DMS79 treated with DMSO at 0.1 percent for 48 hours (cell line): ENCODE results near the gene VGF.
"Not testable (repeated sequence)": the region's sequence is repeated elsewhere in the genome, so short reads cannot be mapped to it uniquely, and the experiment has no call there.

Experiments used
- DNase-seq: peaks from one replicate; lab custom pipeline; 2025; lab: John Stamatoyannopoulos, UW

The VGF gene

DNA sequence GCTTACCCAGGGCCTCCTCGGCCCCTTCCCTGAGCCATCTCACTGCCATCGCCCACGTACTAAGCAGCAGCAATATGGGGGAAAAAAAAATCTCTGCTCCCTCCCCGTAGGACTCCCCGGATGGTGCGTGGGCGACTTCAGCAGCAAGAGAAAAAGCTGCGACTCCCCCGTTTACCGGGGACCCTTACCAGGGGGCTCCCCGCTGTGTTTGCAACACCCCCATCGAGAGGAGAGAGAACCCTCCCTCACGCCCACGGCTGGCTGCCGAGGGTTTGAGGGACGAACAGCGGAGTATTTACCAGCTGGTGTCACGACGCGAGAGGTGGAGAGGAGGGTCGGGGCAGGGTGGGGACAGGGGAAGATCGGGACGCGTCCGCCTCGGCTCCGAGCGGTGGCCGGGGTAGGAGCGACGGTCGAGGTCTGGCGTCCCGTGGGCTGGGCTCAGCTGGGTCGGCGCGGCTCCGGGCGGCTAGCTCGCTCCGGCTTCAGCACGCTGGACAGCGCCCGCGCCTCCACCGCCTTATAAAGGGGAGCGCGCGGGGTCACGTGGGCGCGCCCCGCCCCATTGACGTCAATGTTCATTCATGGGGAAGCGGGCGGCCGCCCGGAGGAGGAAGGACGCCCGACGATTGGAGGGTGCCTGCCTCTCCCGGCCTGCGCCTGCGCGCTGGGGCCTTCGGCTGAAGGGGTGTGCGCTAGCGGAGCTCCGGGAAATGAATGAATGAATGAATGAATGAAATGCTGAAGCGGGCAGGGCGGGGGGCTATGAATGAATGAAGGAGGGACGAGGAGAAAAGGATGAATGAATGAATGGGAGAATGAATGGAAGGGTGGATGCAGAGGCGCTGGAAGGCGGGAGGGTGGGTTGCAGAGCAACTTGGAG is at the start of gene VGF:
TSS of gene VGF (minus strand) at position 495 of the 883 bp plus-strand sequence. CDS start 726 bp downstream, outside the sequence.
- peak; percentile 89 for DNase-seq

DNA sequence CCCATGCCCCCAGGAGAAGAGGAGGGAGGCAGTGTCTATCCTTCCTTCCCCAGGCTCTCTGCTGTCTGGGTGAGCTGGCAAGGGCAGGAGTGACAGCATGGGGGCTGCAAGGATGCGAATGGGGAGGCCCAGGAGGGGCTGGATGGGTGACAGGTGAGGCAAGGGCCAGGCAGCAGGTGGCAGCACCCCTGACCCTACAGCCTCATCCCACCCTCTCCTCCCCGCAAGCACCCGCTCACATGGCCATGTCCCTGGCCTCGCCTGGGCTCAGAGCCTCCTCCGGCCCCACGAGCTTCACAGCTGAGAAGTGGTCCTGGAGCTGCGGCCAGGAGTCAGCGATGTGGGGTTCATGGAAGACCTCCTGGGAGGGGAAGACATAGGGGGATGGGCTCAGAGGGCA is 46.6 kb upstream of the VGF start:
- no peak for DNase-seq

DNA sequence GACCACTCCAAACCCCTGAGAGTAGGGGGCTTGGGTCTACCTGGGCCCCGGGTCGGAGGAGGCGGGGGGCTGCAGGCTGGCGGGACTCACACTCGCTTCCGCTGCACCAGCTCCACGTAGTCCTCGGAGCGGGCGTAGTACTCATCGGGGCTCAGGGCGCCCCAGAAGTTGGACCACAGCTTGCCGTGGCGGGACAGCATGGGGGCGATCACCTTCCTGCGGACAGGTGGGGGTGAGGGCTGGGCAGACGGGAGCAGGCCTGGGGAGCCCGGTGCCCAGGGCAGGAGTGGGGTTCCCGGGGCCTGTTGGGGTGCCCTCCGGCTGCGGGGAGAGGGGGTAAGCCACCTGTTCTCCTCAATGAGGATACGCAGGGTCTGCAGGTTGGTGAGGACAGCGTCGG is 46.1 kb upstream of the VGF start:
- no peak for DNase-seq

DNA sequence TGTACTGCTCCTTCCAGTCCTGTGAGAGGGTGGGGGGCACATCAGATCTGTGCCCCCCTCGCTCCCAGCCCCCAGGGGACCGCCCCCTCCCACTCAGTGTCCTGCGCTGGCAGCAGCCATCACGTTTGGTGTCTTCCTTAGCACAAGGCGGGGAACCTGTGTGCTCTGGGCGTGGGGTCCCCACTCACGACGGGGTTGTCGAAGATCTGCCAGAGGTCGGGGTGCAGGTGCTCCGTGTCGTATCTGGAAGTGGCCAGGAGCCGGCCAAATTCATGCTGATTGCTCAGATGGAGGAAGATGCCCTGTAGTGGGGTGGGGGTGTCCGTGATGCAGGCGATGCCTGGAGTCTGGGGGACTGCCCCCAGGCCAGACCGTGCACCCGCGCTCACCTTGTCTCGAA is 44.8 kb upstream of the VGF start:
- DNase-seq, result no peak

DNA sequence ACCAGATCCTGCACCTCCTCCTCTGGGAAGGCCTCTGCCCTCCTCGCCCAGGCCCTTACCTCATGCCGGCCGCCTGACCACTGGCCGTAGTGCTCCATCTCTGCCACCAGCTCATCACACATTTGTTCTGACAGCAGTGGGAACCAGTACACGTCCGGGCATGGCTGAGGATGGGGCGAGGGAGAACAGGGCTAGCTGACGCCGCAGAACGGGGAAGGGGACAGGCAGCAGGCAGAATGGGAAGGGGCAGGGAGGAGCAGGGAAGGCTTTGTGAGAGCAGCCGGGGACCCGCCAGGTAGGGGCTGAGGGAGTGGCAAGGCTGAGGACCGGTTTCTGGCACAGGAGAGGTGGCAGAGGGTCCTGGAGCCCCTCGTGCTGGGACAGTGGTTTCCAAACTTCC is 43.4 kb upstream of the VGF start:
- no peak for DNase-seq

DNA sequence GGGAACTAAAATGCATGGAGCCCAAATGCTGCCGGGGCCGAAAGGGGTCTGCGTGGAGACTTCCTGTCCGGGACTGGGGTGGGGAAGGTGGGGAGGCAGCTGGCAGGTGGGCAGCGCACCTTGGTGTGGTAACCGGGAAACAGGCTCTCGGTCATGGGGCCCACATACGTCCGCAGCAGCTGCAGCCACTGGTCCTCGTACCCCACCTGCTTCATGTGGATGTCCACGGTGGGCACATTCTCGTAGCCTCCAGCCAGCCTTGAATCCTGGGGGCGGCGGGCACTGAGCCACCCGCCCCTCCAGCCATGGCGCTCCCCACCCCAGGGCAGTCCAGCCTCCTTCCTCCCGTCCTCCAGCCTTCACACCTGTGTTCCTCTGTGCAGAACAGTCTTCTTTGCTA is 42.1 kb upstream of the VGF start:
- no peak for DNase-seq

DNA sequence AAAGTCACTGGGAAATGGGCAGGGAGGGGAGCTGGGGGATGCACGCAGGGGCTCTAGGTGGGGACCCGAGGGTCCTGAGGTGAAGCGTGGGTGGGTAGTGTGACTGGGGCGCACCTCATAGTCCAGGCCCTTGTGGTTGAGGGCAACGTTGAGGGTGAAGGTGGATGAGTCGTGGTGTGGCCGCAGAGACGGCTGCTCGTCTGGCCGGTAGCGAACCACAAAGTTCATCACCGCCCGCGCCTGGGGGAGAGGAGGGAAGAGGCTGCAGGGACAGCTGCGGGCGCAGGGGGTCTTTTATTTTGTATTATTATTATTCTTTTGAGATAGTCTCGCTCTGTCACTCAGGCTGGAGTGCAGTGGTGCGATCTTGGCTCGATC is 41.3 kb upstream of the VGF start:
- no peak for DNase-seq

DNA sequence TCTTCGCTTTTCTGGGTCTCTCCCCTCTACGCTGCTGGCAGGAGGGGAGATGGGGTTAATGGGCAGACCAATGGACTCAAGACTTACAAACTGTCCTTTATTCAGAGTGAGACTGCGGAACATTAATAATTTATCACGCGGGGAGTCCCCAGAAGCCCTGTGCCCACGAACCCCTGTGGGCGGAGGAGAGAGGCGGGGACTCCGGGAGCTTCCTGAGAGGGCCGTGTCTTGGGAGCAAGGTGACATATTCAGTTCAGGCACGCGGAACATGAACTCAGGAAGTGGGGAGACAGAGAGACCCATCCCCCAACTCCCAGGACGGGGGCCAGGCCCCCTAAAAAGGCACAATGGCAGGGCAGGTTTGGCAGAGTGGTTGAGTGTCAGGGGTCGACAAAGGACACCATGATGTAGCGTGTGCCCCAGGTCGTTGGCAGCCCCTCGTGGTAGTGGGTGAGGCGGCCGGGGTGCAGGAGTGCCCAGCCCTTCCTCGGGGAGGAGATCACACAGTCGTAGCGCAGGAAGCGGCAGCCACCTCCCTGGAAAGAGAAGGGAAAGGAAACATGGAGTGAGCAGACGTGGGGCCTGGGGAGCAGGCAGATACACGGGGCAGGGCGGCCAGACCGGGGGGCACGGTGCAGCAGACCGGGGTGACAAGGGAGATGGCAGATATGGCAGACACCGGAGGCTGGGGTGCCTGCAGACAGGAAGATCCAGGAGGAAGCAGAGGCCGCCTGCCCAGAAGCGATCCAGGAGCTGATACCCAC is 40.7 kb upstream of the VGF start:
- no peak for DNase-seq

DNA sequence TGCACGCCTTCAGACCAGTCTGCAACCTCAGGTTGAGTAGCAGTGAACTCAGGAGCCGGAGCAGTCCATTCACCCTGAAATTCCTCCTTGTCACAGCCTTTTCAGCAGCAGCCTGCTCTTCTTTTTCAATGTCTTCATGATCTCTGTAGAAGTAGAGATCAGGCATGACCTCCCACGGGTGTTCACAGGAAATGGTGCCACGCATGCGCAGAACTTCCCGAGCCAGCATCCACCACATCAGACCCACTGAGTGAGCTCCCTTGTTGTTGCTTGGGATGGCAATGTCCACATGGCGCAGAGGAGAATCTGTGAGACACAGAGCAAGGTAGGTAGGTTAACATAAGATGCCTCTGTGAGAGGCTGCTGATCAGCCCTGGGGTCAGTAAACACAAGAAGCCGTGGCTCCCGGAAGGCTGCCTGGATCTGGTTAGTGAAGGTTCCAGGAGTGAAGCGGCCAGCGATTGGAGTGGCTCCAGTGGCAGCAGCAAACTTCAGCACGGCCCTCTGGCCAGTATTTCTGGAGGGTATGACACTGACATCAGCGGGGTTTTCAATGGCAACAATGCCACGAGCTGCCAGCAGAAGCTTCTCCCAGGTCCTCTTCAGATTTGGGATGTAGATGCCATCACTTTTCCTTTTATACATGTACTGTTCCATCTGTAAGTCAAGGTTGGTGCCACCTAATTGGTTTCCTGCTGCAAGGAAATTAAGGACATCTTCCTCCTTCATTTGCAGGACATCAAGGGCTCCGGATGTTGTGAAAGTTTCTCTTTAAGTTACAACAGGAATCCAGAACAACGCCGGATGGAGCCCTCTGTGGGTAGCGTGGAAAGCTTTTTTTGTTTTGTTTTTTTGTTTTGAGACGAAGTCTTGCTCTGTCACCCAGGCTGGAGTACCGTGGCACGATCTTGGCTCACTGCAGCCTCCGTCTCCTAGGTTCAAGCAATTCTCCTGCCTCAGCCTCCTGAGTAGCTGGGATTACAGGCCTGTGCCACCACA is 38.7 kb upstream of the VGF start:
- DNase-seq, result not testable (repeated sequence)

DNA sequence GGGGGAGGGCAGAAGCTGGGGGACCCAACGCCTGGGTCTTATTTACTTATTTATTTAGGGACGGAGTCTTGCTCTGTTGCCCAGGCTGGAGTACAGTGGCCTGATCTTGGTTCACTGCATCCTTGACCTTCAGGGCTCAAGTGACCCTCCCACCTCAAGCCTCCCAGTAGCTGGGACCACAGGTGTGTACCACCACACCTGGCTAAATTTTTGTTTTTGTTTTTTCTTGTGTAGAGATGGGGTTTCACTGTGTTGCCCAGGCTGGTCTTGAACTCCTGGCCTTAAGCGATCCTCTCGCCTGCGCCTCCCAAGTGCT is 37.2 kb upstream of the VGF start:
- DNase-seq, result no peak

DNA sequence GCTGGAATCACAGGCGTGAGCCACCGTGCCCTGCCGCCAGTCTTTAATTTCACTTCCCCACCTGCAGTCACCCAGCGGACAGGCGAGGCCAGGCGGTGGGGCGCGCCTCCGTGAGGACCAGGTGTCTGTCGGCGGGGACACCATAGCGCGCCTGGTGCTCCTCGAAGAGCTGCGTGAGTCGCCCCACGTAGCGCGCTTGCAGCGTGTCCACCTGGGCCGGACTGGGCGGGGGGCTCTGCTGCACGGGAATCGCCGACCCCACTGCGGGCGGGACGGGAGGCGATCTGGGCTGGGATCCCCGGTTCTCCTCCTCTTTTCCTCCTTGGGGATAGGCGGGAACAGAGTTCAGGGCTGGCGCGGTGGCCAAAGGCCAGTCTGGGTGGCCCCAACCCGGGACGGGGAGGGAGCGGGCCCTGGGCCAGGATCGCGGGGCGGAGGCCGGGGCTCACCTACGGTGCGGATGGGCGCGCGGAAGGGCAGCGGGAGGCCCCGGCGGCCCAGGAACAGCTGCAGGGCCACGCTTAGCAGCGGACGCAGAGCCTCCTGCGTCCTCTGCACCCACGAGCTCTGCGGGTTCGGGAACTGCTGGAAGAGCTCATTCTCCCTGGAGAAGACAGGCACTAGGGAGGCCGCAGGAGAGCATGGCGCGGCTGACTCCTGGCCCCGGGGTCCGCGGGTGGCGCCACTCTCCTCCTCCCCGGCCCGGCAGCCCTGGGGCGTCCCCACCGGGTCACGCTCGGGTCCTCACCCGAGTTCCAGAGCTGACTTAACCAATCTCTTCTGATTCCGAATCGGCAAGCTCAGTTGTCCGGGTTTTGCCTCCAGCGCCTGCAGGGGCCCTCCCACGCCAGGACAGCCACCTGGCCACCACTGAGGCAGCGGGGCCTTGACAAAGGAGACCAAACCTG is 36.6 kb upstream of the VGF start:
- no peak for DNase-seq

DNA sequence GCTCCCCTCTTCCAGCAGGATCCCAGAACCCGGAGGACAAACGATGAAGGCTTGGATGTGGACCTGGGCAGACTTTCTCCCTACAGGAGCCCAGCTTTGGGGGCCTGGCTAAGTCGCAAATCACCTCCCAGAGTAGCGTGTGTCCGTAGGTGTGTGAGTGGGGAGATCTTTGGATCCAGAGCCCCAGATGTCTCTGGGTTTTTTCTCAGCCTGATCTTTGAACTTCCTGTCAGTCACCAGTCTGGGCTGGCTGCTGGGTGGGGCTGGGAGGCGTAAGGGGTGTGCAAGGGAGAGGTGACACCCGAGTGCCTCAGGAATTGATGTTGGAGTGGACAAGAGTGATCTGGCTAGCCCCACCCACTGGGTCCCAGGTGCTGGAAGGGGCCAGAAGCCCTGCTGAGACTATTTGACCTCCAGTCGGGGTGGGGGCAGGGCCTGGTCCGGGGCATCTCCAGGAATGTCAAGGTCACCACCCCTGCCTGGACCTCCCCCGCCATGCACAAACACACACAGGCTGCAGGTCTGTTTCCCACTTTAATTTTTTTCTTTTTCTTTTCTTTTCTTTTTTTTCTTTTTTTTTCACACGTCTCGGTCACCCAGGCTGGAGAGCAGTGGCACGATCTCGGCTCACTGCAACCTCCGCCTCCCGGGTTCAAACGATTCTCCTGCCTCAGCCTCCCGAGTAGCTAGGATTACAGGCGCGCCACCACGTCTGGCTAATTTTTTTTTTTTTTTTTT is 35.7 kb upstream of the VGF start, which contains the start of gene MOGAT3:
TSS of gene MOGAT3 (minus strand) at position 175 of the 738 bp plus-strand sequence. CDS start 182 bp downstream, outside the sequence.
- no peak for DNase-seq

DNA sequence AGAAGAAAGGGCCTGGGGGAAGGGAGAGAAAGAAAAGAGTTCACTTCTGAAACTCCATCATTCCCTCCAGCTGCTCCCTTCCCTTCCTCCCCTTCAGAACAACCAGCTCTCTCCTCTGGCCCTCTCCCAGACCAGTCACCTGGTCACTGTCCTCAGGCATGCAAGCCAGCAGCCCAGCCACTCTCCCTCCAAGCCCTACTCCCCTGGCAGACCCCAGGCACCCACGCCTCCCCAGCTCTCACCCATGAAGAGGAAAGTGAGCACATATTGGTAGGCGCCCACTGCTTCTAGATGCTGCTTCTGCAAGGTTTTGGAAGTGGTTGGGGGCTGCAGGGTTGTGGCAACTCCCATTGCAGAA is 35.1 kb upstream of the VGF start:
- DNase-seq, result no peak

DNA sequence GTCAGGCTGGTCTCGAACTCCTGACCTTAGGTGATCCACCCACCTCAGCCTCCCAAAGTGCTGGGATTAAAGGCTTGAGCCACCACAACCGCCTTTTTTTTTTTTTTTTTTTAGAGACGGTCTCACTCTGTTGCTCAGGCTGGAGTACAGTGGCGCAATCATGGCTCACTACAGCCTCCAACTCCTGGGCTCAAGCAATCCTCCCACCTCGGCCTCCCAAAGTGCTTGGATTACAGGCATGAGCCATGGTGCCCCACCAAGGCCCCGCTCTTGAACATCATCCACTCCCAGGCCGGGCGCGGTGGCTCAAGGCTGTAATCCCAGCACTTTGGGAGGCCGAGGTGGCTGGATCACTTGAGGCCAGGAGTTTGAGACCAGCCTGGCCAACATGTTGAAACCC is 34.2 kb upstream of the VGF start:
- DNase-seq, result not testable (repeated sequence)

DNA sequence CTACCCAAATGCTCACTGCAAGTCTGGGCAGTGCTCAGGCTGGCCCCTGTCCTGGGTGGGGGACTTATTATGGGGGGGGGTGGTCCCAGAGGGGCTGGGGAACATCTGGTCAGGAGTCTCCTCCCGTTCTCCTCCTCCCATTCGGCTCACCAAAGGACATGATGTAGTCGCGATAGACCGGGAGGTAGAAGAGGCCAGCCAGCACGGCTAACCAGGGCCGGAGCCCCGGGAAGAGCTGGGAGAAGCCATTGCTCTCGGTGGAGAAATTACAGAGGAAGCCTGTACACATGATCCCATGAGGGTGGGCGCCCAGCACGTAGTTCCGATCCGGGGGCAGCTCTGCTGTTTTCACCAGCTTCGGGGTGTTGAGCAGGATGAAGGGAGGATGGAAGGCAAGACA is 33.1 kb upstream of the VGF start:
- DNase-seq, result no peak

DNA sequence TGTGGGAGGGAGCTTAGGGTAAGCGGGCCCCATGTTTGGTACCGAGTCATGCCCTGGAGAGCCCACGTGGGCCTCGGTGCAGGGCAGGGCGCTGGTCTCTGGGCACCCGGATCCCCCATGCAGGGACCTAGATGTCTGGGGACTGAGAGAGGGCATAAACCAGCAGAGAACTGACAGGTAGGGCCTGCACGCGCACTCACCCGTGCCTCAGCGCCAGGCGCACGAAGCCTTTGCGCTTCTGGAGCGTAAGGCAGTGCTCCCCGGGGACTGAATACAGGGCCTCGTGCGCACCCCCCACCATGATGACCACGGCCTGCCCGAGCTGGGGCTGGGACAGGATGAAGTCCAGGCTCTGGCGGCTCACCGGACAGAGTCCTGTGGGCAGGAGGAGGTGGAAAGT is 32.6 kb upstream of the VGF start:
- DNase-seq, result no peak

DNA sequence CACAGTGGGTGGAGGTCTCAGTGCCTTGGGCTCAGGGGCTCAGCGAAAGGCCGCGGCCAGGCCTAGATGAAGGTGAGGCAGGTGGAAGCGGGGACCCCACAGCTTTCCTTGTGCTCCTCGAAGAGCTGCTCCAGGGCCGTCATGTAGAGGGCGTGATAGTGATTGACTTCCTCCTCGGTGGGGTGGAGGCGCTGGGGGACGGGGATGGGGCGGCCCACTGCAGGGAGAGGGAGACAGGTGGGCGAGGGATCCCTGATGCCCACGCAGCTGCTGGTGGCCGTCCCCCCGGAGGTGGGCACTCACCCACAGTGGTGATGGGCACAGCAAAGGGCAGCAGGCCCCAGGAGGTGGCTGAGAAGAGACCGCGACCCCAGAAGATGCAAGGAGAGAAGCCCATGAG is 30.5 kb upstream of the VGF start:
- no peak for DNase-seq

DNA sequence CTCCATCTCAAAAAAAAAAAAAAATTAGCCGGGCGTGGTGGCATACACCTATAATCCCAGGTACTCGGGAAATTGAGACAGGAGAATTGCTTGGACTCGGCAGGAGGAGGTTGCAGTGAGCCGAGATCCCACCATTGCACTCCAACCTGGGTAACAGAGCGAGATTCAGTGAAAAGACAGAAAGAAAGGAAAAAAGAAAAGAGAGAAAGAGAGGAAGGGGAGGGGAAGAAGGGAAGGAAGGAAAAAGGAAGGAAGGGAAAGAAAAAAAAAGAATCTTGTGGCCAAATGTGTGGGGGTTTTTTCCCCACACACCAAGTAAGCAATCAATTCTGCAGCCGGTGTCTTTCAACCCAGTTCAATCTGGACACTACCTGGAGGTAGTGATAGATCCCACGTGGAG is 23.7 kb upstream of the VGF start:
- no peak for DNase-seq

DNA sequence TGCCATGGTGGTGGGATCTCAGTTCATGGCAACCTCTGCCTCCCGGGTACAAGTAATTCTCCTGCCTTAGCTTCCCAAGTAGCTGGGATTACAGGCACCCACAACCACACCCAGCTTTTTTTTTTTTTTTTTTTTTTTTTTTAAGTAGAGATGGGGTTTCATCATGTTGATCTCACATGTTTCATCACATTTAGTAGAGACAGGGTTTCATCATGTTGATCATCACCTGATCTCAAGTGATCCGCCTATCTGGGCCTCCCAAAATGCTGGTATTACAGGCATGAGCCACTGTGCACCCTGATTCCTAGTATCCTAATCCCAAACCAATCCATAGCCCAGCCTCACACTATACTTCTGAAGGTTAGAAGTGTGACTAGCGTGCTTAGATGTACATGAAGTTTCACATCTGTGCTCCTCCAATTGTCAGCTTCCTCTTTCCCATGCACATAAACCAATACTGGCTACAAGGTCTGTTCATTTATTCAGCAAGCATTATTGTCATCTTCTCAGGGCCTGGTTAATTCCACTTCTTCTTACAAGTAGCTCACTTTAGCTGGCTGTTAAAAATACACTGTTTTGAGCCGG is 21.6 kb upstream of the VGF start:
- DNase-seq, result no peak

DNA sequence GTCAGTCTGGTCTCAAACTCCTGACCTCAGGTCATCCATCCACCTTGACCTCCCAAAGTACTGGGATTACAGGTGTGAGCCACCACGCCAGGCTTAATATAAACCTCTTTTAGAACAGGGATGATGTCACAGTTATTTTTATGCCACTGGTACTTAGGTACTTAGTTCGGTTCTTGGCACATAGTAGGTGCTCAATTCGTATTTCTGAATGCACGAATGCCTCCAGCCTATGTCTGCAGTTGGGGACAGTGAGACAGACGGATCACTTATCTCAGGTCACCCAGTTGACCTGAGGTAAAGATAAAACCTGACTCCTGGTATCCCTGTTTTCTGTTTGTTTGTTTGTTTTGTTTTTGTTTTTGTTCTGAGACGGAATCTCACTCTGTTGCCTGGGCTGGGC is 20.8 kb upstream of the VGF start:
- no peak for DNase-seq
